ENCODE results near the gene PIP4K2A.
"Not testable (repeated sequence)": the region's sequence is repeated elsewhere in the genome, so short reads cannot be mapped to it uniquely, and the experiment has no call there.

PIP4K2A gene

DNA sequence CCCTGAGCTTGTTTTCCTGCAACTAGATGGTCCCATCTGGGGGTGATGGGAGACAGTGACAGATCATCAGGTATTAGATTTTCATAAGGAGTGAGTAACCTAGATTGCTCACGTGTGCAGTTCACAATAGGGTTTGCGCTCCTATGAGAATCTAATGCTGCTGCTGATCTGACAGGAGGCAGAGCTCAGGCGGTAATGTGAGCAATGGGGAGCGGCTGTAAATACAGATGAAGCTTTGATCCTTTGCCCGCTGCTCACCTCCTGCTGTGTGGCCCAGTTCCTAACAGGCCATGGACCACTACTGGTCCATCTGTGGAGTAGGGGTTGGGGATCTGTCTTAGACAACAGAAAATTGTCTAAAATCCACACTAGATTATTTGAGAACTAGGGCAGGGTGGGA, 22.3 kb downstream of the PIP4K2A start:
- not testable (repeated sequence) for DNase-seq

- DNase-seq, result peak; percentile 69
These were observed 23.6 kb downstream of the PIP4K2A start for GRCh38 chr10:22690614-22691431.

GRCh38 chr10:22690158-22690557, 24.2 kb downstream of the PIP4K2A start:
- no peak for DNase-seq

- DNase-seq, result no peak
These were observed 28.0 kb downstream of the PIP4K2A start for GRCh38 chr10:22686347-22686746.

DNA sequence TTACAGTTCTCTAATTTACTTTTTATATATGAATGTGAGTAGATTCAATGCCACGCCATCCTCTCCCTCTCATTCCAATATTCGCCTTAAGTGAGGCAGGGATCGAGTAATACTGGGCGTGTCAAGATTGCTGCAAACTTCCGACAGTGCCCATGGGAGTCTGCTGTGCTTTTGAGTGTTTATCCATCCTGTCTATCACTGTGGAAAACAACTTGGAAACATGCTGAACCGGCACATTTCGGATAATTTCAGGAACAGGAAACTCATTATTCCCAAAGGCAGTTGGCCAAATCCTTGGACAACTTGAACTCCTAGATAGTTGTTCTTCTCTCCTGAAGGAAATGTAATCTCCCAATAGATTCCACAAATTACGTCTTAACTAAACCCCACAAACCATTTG, 28.5 kb downstream of the PIP4K2A start:
- no peak for DNase-seq

DNA sequence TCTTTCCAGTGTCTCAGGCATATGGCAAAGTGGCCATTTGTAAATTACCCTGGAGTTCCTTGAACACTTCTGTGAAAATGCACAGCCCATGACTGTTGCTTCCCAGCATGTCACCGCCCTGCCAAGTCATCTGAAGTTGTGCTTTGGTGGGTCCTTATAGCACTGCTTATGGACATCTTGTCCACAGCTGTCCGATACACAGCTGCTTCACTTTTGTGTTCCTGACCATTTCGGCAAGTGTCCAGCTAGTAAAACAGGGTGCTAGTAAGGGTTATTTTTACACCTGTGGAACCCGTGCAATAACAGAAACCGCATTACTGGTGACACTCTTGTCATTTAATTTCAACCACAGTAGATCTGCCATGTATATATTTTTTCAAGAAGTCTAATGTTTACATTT, 29.7 kb downstream of the PIP4K2A start:
- DNase-seq, result no peak

DNA sequence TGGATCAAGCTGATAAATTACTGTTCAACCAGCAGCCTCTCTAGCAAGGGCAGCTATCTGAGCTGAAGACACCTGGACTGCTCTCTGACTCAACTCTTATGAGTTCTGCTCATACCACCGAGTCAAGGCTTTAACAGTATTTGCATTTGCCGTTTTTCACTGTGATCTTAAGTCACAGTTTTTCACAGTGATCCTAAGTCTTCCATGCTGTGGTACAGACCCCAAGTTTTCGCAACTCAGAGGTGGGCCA, 31.3 kb downstream of the PIP4K2A start:
- DNase-seq, result no peak

GRCh38 chr10:22682237-22683139, 31.9 kb downstream of the PIP4K2A start:
- DNase-seq, result peak; percentile 77

GRCh38 chr10:22681783-22682183, 32.6 kb downstream of the PIP4K2A start:
- peak; percentile 90 for DNase-seq

GRCh38 chr10:22681301-22681700, 33.1 kb downstream of the PIP4K2A start:
- DNase-seq, result no peak

DNA sequence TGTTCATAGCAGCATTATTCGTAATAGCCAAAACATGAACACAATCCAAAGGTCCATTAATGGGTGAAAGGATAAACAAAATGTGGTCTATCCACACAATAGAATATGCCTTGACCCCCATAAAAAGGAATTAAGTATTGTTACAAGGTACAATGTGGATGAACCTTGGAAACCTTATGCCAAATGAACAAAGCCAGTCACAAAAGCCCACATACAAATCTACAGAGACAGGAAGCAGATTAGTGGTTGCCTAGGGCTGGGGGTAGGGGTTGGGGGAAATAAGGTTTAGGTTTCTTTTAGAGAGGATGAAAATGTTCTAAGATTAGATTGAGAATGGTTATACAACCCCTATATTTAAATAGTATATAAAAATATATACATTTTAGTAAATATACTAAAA, 34.8 kb downstream of the PIP4K2A start:
- DNase-seq, result peak; percentile 72

DNA sequence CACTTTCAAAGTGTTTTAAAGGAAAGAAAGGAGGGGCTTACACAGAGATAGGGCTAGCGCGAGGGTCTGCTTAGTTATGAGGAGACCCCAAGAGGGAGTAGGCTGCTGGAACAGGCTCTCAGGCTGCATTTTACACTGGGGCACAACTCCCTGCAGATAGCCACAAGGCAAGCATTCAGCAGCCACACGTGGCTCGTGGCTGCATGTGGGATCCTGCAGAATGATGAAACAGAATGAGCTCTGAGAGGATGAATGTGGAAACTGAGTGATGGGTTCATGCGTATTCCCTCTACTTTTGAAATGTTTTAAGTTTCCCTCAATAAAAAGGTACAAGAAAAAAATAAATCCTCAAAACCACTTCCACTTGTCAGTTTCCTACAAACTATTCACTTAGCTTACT, 37.0 kb downstream of the PIP4K2A start:
- DNase-seq, result no peak

DNA sequence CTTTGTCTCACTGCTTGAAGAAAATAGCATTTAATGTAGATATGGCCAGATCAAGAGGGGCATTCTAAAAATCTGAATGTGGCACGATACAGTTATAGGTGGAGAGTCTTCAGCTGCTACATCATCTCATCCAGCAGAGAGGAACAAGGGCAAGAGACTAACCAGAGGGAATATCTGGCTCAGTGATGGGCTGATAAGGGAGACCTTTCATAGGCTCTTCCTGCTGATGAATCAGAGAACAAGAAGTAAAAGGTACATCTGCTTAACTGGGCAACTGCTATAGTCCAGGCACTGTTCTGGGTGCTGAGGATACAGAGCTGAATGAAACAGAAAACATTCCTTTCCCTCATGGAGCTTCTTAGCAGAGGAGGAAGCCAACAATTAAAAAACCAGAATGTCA, 37.9 kb downstream of the PIP4K2A start:
- DNase-seq, result no peak

- DNase-seq, result no peak
These were observed 39.8 kb downstream of the PIP4K2A start for GRCh38 chr10:22674573-22674930.

DNA sequence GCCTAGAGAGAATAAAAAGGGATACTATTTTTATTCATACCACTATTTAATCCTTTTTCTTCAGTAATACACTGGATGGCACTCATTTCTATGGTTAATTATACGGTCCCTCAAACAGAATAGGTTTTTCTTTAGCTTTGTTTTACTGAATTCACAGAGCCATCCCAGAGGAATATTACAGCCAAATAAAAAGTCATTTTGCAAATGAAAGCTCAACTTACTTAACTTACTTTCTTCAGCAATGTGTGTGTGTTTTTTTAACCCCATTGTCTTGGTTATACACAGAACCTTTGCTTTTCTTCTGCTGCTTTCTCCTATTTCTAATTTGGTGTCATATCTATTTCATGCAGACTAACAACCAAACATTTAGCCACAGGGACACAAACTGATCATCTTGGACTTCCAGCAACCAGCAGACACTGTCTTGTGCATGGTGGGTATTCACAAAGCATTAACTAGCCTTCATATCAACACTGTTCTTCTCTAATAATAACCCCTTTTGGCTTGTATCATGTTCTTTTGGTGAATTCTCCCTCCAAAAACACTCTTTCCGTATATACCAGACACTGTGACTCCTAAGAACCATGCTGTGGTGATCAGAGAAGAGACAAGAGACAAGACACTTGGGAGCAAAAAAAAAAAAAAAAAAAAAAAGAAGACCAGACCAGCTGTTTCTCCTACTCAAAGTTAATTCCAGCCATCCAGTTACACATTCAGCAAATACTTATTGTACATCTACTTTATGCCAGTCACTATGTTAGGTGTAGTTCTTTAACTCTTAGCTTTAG, 40.4 kb downstream of the PIP4K2A start:
- DNase-seq, result peak; percentile 74

DNA sequence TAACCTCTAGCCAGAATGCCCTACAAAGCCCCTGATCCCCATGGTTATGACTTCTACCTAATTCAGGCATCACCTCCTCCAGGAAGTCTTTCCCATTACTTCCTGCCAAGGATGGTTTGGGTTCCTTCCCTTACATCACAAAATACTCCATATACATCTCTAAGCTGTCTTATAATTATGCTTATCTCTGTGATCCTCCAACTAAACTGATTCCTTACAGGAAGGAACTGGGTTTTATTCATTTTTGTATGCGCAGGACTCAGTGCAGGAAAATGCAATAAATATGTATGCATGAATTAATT, 41.3 kb downstream of the PIP4K2A start:
- DNase-seq, result no peak

GRCh38 chr10:22672319-22673090, 41.9 kb downstream of the PIP4K2A start:
- peak; percentile 61 for DNase-seq

- DNase-seq, result no peak
These were observed 43.6 kb downstream of the PIP4K2A start for GRCh38 chr10:22670788-22671187.

DNA sequence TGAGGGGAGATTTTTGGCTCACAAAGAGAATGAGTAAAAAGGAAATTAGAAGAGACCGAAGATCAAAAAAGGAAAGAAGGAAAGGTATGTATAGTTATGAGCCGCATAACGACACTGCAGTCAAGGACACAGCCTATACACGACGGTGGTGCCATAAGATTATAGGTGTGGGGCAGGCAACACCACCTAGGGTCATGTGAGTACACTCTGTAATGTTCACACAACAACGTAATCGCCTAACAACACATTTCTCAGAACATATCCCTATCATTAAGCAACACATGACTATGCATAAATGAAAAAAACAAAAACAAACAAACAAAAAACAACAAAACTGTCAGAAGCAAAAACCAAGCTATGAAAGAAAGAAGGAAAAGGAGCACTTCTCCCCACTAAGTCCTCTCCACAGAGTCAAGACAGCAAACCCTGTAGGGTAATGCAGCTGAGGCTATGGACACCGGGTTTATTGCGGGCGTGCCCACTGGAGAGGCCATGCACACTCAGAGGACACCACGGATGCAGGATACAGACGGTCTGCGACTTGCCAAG, 45.1 kb downstream of the PIP4K2A start:
- no peak for DNase-seq

DNA sequence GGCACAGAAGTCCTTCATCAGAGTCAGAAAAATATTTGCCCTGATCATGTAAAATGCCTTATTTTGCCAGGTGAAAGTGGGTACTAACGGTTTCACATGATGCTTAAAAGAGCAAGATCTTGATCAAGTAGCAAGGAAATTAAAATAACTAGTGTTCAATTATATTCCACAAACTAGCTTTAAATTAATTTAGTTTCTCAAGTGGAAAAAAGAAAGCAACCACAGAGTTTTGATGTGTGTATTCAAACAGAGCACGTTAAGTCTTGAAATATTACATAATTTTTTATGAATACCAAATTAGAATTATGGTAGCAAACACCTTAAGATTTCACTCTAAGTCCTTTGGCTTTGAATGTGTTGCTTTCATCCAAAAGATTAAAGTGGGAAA, 47.3 kb downstream of the PIP4K2A start:
- DNase-seq, result no peak

DNA sequence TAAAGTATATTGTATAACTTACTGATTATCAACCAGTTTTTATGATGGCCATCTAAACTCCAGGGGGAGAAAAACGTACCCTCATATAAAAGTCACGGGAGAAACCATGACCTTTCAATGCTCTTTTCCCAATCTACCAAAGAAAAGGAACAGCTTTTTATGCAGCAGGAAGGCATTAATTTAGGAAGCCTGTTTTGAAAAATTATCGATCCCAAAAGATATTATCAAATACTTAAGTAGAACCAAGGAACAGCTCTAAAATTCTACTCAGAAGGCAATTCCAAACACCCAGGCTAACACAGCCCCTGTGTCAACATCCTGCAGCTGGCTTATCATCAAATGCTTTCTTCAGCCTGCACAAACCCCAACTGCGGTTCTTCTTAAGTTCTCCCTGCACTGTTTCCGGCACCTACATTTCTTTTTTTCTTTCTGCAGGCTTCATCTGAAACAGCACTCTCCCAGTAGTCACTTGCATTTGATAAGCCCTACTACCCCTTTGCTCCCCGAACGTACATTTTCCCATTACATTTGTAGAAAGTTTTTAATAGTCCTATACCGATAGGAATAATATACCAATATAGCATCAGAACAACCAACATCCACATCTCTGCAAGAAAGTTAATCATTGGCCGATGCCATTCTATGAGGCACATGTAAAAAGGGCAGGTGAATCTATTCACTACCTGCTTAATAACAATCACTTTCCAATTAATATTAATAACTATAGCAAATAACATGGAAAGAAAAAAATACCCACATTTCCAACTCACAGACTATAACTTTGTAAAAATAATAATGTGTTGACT, 47.9 kb downstream of the PIP4K2A start:
- peak; percentile 96 for DNase-seq

- DNase-seq, result no peak
These were observed 49.0 kb downstream of the PIP4K2A start for GRCh38 chr10:22665329-22665728.

Data from hematopoietic multipotent progenitor cell treated with erythropoietin and hydrocortisone succinate and interleukin-3 and kit ligand, for 4 days (in vitro differentiated cells).